ENCODE measurements around the gene DUOX1. TPM values are rescaled to one million over a fixed set of nuclear protein-coding genes. Genes with fewer than 3 reads are reported as not detected.

DUOX1 gene
- polyA plus RNA-seq, 3 donors from 2014 or later, result 0.32 to 3.4 (median 0.43) TPM

GRCh38 chr15:45180201-45180600 lies 50.4 kb downstream of the DUOX1 start:
- peak overlapping the region; percentile 35 to 88 (median 66) for H3K27ac Mint-ChIP-seq
- peaks cover 29 to 31% of the 10 kb centered on the region in 2 donors for H3K4me1 Mint-ChIP-seq
- no peaks in the 10 kb centered on the region for H3K36me3 Mint-ChIP-seq
- peak; percentile 72 to 74 (median 74) for DNase-seq
- peaks cover 3 to 7% (median 5%) of the 10 kb centered on the region in 3 donors for H3K27me3 Mint-ChIP-seq (ENCODE audit: low read depth in 3 of 3)
- H3K9me3 Mint-ChIP-seq, result no peaks in the 10 kb centered on the region
- H3K4me3 Mint-ChIP-seq, result peak overlapping the region; percentile 60 to 79 (median 76)

- H3K9me3 Mint-ChIP-seq, result no peaks in the 10 kb centered on the region
- peaks cover 29 to 31% of the 10 kb centered on the region in 2 donors for H3K4me1 Mint-ChIP-seq
- no peaks in the 10 kb centered on the region for H3K36me3 Mint-ChIP-seq
- H3K27me3 Mint-ChIP-seq (ENCODE audit: low read depth in 3 of 3), result peaks cover 3 to 10% (median 5%) of the 10 kb centered on the region in 3 donors
- peak overlapping the region; percentile 60 to 79 (median 76) for H3K4me3 Mint-ChIP-seq
- H3K27ac Mint-ChIP-seq, result peak overlapping the region in 5 of 6 donors; percentile 35 to 75 (median 58)
- DNase-seq, result no peak
These were observed 51.0 kb downstream of the DUOX1 start for GRCh38 chr15:45180648-45181436.

- H3K9me3 Mint-ChIP-seq, result no peaks in the 10 kb centered on the region
- H3K36me3 Mint-ChIP-seq, result no peaks in the 10 kb centered on the region
- peak overlapping the region in 3 of 5 donors; percentile 14 to 56 (median 18) for H3K4me3 Mint-ChIP-seq
- DNase-seq, result no peak
- H3K4me1 Mint-ChIP-seq, result peaks cover 29 to 33% of the 10 kb centered on the region in 2 donors
- peaks cover 3 to 10% (median 5%) of the 10 kb centered on the region in 3 donors for H3K27me3 Mint-ChIP-seq (ENCODE audit: low read depth in 3 of 3)
- peak overlapping the region in 1 of 6 donors; percentile 41 for H3K27ac Mint-ChIP-seq
These were observed 51.9 kb downstream of the DUOX1 start for GRCh38 chr15:45181491-45182285.

GRCh38 chr15:45182996-45183395 lies 53.2 kb downstream of the DUOX1 start:
- H3K4me1 Mint-ChIP-seq, result peaks cover 34 to 38% of the 10 kb centered on the region in 2 donors
- peaks cover 4 to 10% (median 5%) of the 10 kb centered on the region in 3 donors for H3K27me3 Mint-ChIP-seq (ENCODE audit: low read depth in 3 of 3)
- H3K4me3 Mint-ChIP-seq, result no peak overlapping the region
- no peak overlapping the region for H3K27ac Mint-ChIP-seq
- H3K36me3 Mint-ChIP-seq, result no peaks in the 10 kb centered on the region
- no peaks in the 10 kb centered on the region for H3K9me3 Mint-ChIP-seq
- no peak for DNase-seq

GRCh38 chr15:45183511-45183910 lies 53.7 kb downstream of the DUOX1 start:
- no peak overlapping the region for H3K4me3 Mint-ChIP-seq
- H3K9me3 Mint-ChIP-seq, result no peaks in the 10 kb centered on the region
- no peak overlapping the region for H3K27ac Mint-ChIP-seq
- no peak for DNase-seq
- H3K27me3 Mint-ChIP-seq (ENCODE audit: low read depth in 3 of 3), result peaks cover 6 to 13% (median 10%) of the 10 kb centered on the region in 3 donors
- H3K36me3 Mint-ChIP-seq, result peaks cover 0 to 4% (median 0%) of the 10 kb centered on the region in 3 donors
- H3K4me1 Mint-ChIP-seq, result peaks cover 39 to 43% of the 10 kb centered on the region in 2 donors

GRCh38 chr15:45184562-45185041 lies 54.8 kb downstream of the DUOX1 start:
- Mint-ChIP-seq H3K4me1 (peaks cover 36 to 42% of the 10 kb centered on the region in 2 donors), H3K9me3 (no peaks in the 10 kb centered on the region), H3K4me3 (no peak overlapping the region), H3K36me3 (peaks cover 0 to 4% (median 0%) of the 10 kb centered on the region in 3 donors), H3K27me3 (ENCODE audit: low read depth in 3 of 3) (peaks cover 7 to 15% (median 11%) of the 10 kb centered on the region in 3 donors), H3K27ac (no peak overlapping the region)
- DNase-seq, result no peak

- H3K27me3 Mint-ChIP-seq (ENCODE audit: low read depth in 3 of 3), result peaks cover 7 to 18% (median 11%) of the 10 kb centered on the region in 3 donors
- no peaks in the 10 kb centered on the region for H3K9me3 Mint-ChIP-seq
- peak overlapping the region in 2 of 5 donors; percentile 30 to 80 for H3K4me3 Mint-ChIP-seq
- H3K36me3 Mint-ChIP-seq, result peaks cover 0 to 6% (median 4%) of the 10 kb centered on the region in 3 donors
- no peak for DNase-seq
- peaks cover 30 to 36% of the 10 kb centered on the region in 2 donors for H3K4me1 Mint-ChIP-seq
- H3K27ac Mint-ChIP-seq, result no peak overlapping the region
These were observed 55.4 kb downstream of the DUOX1 start for GRCh38 chr15:45185069-45185779.

GRCh38 chr15:45185903-45186770 lies 56.3 kb downstream of the DUOX1 start:
- peak overlapping the region; percentile 74 to 85 (median 80) for H3K4me3 Mint-ChIP-seq
- peaks cover 7 to 14% (median 14%) of the 10 kb centered on the region in 3 donors for H3K27me3 Mint-ChIP-seq (ENCODE audit: low read depth in 3 of 3)
- H3K4me1 Mint-ChIP-seq, result peaks cover 22 to 27% of the 10 kb centered on the region in 2 donors
- no peaks in the 10 kb centered on the region for H3K9me3 Mint-ChIP-seq
- H3K36me3 Mint-ChIP-seq, result peaks cover 0 to 10% (median 7%) of the 10 kb centered on the region in 3 donors
- no peak for DNase-seq
- H3K27ac Mint-ChIP-seq, result peak overlapping the region in 1 of 6 donors; percentile 52

- peaks cover 7 to 14% (median 12%) of the 10 kb centered on the region in 3 donors for H3K27me3 Mint-ChIP-seq (ENCODE audit: low read depth in 3 of 3)
- no peaks in the 10 kb centered on the region for H3K9me3 Mint-ChIP-seq
- peaks cover 15 to 19% of the 10 kb centered on the region in 2 donors for H3K4me1 Mint-ChIP-seq
- H3K36me3 Mint-ChIP-seq, result peaks cover 0 to 10% (median 7%) of the 10 kb centered on the region in 3 donors
- H3K4me3 Mint-ChIP-seq, result peak overlapping the region; percentile 74 to 85 (median 80)
- H3K27ac Mint-ChIP-seq, result peak overlapping the region in 1 of 6 donors; percentile 81
- DNase-seq, result no peak
These were observed 57.2 kb downstream of the DUOX1 start for GRCh38 chr15:45186771-45187577.

- no peak overlapping the region for H3K27ac Mint-ChIP-seq
- peak in 1 of 3 donors; percentile 13 for DNase-seq
- peaks cover 0 to 10% (median 7%) of the 10 kb centered on the region in 3 donors for H3K36me3 Mint-ChIP-seq
- H3K4me3 Mint-ChIP-seq, result no peak overlapping the region
- peaks cover 8 to 16% (median 12%) of the 10 kb centered on the region in 3 donors for H3K27me3 Mint-ChIP-seq (ENCODE audit: low read depth in 3 of 3)
- H3K9me3 Mint-ChIP-seq, result no peaks in the 10 kb centered on the region
- H3K4me1 Mint-ChIP-seq, result peaks cover 13 to 16% of the 10 kb centered on the region in 2 donors
These were observed 57.7 kb downstream of the DUOX1 start for GRCh38 chr15:45187578-45187893.

GRCh38 chr15:45187894-45188830 lies 58.4 kb downstream of the DUOX1 start, which contains the start of gene SHF:
SHF (minus strand) TSS chr15:45187966; CDS start chr15:45187951, 15 bp downstream.
- Mint-ChIP-seq H3K4me1 (peaks cover 13 to 16% of the 10 kb centered on the region in 2 donors), H3K4me3 (peak within 1 kb of the TSS; percentile 79 to 95 (median 89)), H3K27ac (peak within 1 kb of the TSS in 5 of 6 donors; percentile 37 to 81 (median 57)), H3K9me3 (no peaks in the 10 kb centered on the region), H3K27me3 (ENCODE audit: low read depth in 3 of 3) (peaks cover 9 to 17% (median 12%) of the 10 kb centered on the region in 3 donors), H3K36me3 (peaks cover 0 to 10% (median 7%) of the 10 kb centered on the region in 3 donors)
- DNase-seq, result peak; percentile 12 to 28 (median 22)

Measured in immature natural killer cell (primary cell).